ENCODE data around the gene ANKFN1.

Gene ANKFN1

DNA sequence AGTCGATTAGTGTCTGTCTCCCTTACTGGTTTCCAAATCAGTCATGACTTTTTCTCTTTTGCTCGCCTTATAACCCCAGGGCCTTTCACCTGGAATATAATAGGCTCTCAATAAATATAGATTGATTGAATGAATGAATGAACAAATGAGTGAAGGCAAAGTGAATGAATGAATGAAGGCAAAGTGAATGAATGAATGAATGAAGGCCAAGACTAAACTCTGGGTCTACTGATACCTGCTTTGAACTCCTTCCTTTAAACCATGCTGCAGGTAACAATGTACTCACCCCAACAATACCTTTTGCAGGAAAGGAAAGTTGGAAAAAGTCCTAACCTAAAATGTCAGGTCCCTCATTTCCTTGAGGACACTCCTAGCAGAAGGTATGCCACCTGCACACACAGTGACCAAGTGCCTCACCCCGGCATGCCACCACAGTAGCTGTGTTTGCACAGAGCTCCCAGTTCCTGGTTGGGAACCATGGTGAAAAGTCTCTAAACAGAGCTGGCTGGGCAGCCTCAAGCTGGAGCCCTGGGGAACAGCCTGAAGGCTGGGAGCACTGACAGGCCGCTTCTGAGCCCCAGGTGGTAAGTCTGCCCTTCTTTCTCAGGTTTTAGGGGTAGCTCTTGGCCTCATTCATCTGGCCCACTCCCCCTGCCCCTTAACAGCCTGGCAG, 42.7 kb upstream of the ANKFN1 start:
- Histone ChIP-seq H3K4me2 (ENCODE audit: low read depth, low read length, poor library complexity, severe bottlenecking) (no peak overlapping the region), H4K20me1 (ENCODE audit: insufficient read depth, low read length, poor library complexity, severe bottlenecking) (no peaks in the 10 kb centered on the region), H3K9me3 (ENCODE audit: insufficient read depth, low read depth, low read length) (no peaks in the 10 kb centered on the region), H3K79me2 (ENCODE audit: insufficient read depth, low read length) (no peaks in the 10 kb centered on the region), H3K4me1 (ENCODE audit: insufficient read depth, low read length, poor library complexity, severe bottlenecking) (no peaks in the 10 kb centered on the region), H2AFZ (ENCODE audit: low read length) (no peak overlapping the region), H3K27me3 (ENCODE audit: insufficient read depth, low read length, poor library complexity, severe bottlenecking) (no peaks in the 10 kb centered on the region), H3K9ac (ENCODE audit: low read depth, low read length, poor library complexity, severe bottlenecking) (no peak overlapping the region), H3K4me3 (ENCODE audit: low read length, poor library complexity, severe bottlenecking) (no peak overlapping the region), H3K36me3 (ENCODE audit: insufficient read depth, low read length) (no peaks in the 10 kb centered on the region), H3F3A (ENCODE audit: low read depth) (no peaks in the 10 kb centered on the region), H3K9me2 (replicated peaks; ENCODE audit: low read depth, low read length) (no peaks in the 10 kb centered on the region)
- TF ChIP-seq EZH2phosphoT487 (IDR thresholded peaks at IDR 0.05; ENCODE audit: borderline replicate concordance) (no peak), CTCF (conservative IDR thresholded peaks at IDR 0.05; ENCODE audit: low read length) (no peak)

DNA sequence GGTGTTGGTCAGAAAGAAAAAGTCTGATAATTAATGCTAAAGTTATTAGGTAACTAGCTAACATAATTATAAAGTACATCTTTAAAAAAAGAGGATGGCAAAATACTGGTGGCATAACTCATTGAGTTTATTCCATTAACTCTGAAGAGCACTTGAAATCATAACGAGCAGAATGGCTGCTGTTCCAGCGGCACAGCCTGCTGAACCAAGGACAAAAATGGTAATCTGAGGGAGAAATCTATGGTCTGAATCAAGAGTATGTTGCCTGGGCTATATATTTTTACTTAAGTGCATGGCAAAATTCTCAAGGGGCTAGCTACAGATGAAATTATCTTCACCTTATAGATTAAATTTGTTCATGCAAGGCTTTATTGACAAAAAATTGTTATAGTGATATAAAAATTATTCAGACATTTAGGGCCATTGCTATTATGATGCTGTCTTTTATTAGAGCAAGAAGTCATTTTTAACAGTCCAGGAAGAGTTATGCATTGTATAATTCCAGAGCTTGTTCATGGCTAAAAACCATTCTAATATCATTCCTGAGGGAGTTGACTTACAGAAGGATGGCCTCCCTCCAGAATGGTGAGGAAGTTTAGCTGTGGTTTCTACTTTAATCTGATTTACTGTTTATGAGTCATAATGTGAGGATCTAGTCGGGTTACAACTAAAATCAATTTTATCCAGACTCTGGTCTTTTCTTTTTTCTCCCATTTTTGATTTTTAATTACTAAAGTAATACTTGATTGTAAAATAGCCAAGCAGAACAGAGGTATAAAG, 41.4 kb upstream of the ANKFN1 start:
- H3K36me3 ChIP-seq (ENCODE audit: insufficient read depth, low read length), result no peaks in the 10 kb centered on the region
- H3K27me3 ChIP-seq (ENCODE audit: insufficient read depth, low read length, poor library complexity, severe bottlenecking), result no peaks in the 10 kb centered on the region
- H3F3A ChIP-seq (ENCODE audit: low read depth), result no peaks in the 10 kb centered on the region
- H3K4me2 ChIP-seq (ENCODE audit: low read depth, low read length, poor library complexity, severe bottlenecking), result no peak overlapping the region
- TF ChIP-seq EZH2phosphoT487 (IDR thresholded peaks at IDR 0.05; ENCODE audit: borderline replicate concordance) (no peak), CTCF (conservative IDR thresholded peaks at IDR 0.05; ENCODE audit: low read length) (no peak)
- no peaks in the 10 kb centered on the region for H3K79me2 ChIP-seq (ENCODE audit: insufficient read depth, low read length)
- H3K4me3 ChIP-seq (ENCODE audit: low read length, poor library complexity, severe bottlenecking), result no peak overlapping the region
- H3K4me1 ChIP-seq (ENCODE audit: insufficient read depth, low read length, poor library complexity, severe bottlenecking), result no peaks in the 10 kb centered on the region
- no peak overlapping the region for H3K9ac ChIP-seq (ENCODE audit: low read depth, low read length, poor library complexity, severe bottlenecking)
- H3K9me2 ChIP-seq (replicated peaks; ENCODE audit: low read depth, low read length), result no peaks in the 10 kb centered on the region
- no peaks in the 10 kb centered on the region for H4K20me1 ChIP-seq (ENCODE audit: insufficient read depth, low read length, poor library complexity, severe bottlenecking)
- H3K9me3 ChIP-seq (ENCODE audit: insufficient read depth, low read depth, low read length), result no peaks in the 10 kb centered on the region
- H2AFZ ChIP-seq (ENCODE audit: low read length), result no peak overlapping the region

GRCh38 chr17:56113486-56113885, 39.8 kb upstream of the ANKFN1 start:
- H3K9me3 ChIP-seq (ENCODE audit: insufficient read depth, low read depth, low read length), result no peaks in the 10 kb centered on the region
- TF ChIP-seq EZH2phosphoT487 (IDR thresholded peaks at IDR 0.05; ENCODE audit: borderline replicate concordance), result no peak
- no peak for TF ChIP-seq CTCF (conservative IDR thresholded peaks at IDR 0.05; ENCODE audit: low read length)
- no peak overlapping the region for H3K4me2 ChIP-seq (ENCODE audit: low read depth, low read length, poor library complexity, severe bottlenecking)
- H3K79me2 ChIP-seq (ENCODE audit: insufficient read depth, low read length), result no peaks in the 10 kb centered on the region
- H3K27me3 ChIP-seq (ENCODE audit: insufficient read depth, low read length, poor library complexity, severe bottlenecking), result no peaks in the 10 kb centered on the region
- no peak overlapping the region for H3K9ac ChIP-seq (ENCODE audit: low read depth, low read length, poor library complexity, severe bottlenecking)
- no peaks in the 10 kb centered on the region for H3K9me2 ChIP-seq (replicated peaks; ENCODE audit: low read depth, low read length)
- H3F3A ChIP-seq (ENCODE audit: low read depth), result no peaks in the 10 kb centered on the region
- H3K4me1 ChIP-seq (ENCODE audit: insufficient read depth, low read length, poor library complexity, severe bottlenecking), result no peaks in the 10 kb centered on the region
- no peak overlapping the region for H2AFZ ChIP-seq (ENCODE audit: low read length)
- no peaks in the 10 kb centered on the region for H4K20me1 ChIP-seq (ENCODE audit: insufficient read depth, low read length, poor library complexity, severe bottlenecking)
- H3K36me3 ChIP-seq (ENCODE audit: insufficient read depth, low read length), result no peaks in the 10 kb centered on the region
- H3K4me3 ChIP-seq (ENCODE audit: low read length, poor library complexity, severe bottlenecking), result no peak overlapping the region

Data from Loucy (cell line).